HG03575 (cell line): Measurements from ENCODE around the gene EML3.
"Not testable (repeated sequence)": the region's sequence is repeated elsewhere in the genome, so short reads cannot be mapped to it uniquely, and the experiment has no call there.

Experiments used
- ATAC-seq: cut with Tn5 transposase; IDR thresholded peaks from one replicate; pipeline ENCODE4 v1.9.1; 2021; ENCODE audit not compliant: unreplicated experiment, insufficient number of reproducible peaks, low FRiP score; ENCODE audit errors: extremely low read depth

The EML3 gene

GRCh38 chr11:62578541-62578940, 34.0 kb downstream of the EML3 start:
- no peak for ATAC-seq

- ATAC-seq: no peak
These were observed 35.4 kb downstream of the EML3 start for GRCh38 chr11:62577046-62577714.

GRCh38 chr11:62575837-62576236, 36.7 kb downstream of the EML3 start:
- no peak for ATAC-seq

- no peak for ATAC-seq
These were observed 37.4 kb downstream of the EML3 start for GRCh38 chr11:62575156-62575555.

GRCh38 chr11:62574363-62575071, 38.1 kb downstream of the EML3 start:
- ATAC-seq: no peak

- peak; percentile 51 for ATAC-seq
These were observed 38.8 kb downstream of the EML3 start, which contains the start of gene EEF1G for GRCh38 chr11:62573592-62574362. EEF1G (minus strand) TSS chr11:62573891; CDS start chr11:62573842, 49 bp downstream.

- ATAC-seq: no peak
These were observed 39.5 kb downstream of the EML3 start for GRCh38 chr11:62573006-62573591.

- ATAC-seq: no peak
These were observed 40.1 kb downstream of the EML3 start for GRCh38 chr11:62572431-62572830.

GRCh38 chr11:62571493-62571892, 41.1 kb downstream of the EML3 start:
- not testable (repeated sequence) for ATAC-seq

GRCh38 chr11:62570903-62571302, 41.7 kb downstream of the EML3 start:
- not testable (repeated sequence) for ATAC-seq

- ATAC-seq: no peak
These were observed 43.0 kb downstream of the EML3 start for GRCh38 chr11:62569611-62570010.

GRCh38 chr11:62567018-62567633, 45.4 kb downstream of the EML3 start:
- ATAC-seq: no peak

- no peak for ATAC-seq
These were observed 46.3 kb downstream of the EML3 start for GRCh38 chr11:62566247-62566646.

- ATAC-seq: no peak
These were observed 47.3 kb downstream of the EML3 start for GRCh38 chr11:62565100-62565802.

- not testable (repeated sequence) for ATAC-seq
These were observed 50.8 kb downstream of the EML3 start for GRCh38 chr11:62561677-62562230.

GRCh38 chr11:62560566-62561103, 51.9 kb downstream of the EML3 start:
- ATAC-seq: no peak

- not testable (repeated sequence) for ATAC-seq
These were observed 52.9 kb downstream of the EML3 start for GRCh38 chr11:62559626-62560025.

GRCh38 chr11:62559204-62559603, 53.4 kb downstream of the EML3 start:
- no peak for ATAC-seq
